SH-SY5Y (cell line): ENCODE data around the gene CCDC136.

Experiments used
- GATA2 ChIP-seq: IDR thresholded peaks from 2 replicates; pipeline ENCODE4 v1.6.1; 2011; ENCODE audit warnings: mild to moderate bottlenecking, low read depth, low read length
- GATA3 ChIP-seq: IDR thresholded peaks from 2 replicates; pipeline ENCODE4 v1.6.1; 2011; ENCODE audit warnings: low read depth, mild to moderate bottlenecking, low read length, moderate library complexity

DNA sequence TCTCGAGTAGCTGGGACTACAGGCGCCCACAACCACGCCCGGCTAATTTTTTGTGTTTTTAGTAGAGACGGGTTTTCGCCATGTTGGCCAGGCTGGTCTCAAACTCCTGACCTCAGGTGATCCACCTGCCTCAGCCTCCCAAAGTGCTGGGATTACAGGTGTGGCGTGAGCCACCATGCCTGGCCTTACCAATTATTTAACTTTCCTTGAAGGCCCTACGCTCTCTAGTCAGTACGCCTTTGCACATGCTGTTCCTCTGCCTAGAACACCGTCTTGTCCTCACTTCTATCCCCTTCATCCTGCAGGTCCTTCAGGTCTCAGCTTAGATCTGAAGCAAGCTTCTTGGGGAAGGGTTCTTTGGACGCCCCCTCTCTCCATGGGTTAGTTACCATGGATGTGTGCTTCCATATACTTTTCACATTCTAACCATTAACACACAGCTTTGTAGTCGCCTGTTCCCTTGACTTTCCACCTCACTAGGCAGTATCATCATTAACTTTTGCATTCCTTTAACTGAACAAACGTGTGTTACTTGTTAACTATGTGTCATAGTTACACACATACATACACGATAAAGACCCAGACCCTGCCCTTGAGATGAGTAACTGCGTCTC lies 70.3 kb downstream of the CCDC136 start:
- TF ChIP-seq GATA2 (no peak), GATA3 (no peak)
